NCI-H1417 (cell line): ENCODE results near the gene FAM20B.

Experiments
- DNase-seq, 3 experiments: peaks; one replicate each; lab custom pipeline; 2025; lab: John Stamatoyannopoulos, UW

Gene FAM20B

DNA sequence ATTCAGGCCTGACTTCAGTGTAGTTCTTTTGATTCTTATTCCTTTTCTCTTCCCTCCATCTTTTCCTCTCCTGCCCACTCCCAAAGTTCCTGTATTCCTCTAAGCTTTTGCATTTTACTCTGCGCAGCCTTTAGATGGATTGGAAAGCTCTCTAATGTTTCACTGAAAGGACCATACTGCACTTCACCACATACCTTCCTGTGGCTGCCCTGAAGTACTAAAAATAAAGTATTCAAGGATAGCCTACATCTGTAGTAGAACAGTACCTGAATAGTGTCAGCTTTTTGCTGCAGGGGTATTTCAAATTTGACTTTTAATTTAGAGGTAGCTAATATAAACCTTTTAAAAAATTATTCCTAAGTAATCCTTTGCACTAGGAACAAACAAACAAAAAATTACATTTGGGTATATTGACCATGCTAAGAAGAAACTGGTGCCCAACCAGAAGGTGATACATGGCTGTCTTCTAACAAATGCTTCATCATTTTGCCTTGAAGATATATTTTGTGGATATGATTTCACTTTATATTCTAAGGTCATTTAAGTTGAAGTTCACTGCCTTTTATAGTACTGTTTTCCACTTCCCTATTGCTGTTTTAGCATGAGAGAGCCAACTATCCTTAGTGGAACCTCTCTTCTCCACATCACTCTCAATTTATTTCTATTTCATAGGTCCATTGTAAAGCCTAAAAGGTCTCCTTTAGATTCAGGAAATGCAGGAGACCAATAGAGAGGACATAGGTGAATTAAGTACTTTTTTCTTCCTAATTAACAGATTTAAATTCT lies 22.8 kb downstream of the FAM20B start:
- DNase-seq, result peak in 1 of 3 experiments; percentile 70

DNA sequence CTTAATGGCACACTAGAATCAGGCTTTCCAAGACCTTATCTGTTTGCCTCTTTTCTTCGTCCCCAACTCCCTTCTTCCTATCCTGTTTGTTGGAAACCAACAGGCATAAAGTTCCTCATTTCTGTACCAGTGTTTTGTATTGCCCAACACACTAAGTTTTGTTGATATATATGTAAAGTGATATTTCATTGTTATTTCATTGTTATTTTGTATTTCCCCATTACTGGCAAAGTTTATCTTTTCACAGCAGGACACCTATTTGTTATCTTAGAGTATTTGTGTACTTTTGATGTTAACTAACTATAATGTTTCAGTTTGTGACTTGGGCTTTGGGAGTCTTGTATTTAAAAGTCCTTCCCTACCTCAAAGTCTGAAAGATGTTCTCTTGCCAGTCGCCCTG lies 27.1 kb downstream of the FAM20B start:
- no peak for DNase-seq

DNA sequence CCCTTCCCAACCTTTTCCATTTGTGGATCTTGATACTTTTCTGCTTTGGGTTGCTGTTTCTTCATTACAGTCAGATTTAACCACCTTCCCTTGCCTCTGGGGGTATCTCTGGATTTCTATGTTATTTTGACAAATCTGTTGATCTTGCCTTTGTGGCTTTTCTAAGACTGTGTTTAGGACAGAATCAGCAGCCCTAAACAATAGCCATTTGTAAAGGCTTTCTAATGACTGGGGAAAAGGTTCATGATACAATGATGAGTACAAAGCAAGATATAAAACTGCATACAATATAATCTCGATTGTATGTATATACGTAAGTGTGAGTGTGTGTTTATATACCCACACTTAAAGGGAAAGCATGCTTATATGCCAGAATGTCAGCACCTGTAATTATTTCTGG lies 27.8 kb downstream of the FAM20B start:
- DNase-seq, result no peak

DNA sequence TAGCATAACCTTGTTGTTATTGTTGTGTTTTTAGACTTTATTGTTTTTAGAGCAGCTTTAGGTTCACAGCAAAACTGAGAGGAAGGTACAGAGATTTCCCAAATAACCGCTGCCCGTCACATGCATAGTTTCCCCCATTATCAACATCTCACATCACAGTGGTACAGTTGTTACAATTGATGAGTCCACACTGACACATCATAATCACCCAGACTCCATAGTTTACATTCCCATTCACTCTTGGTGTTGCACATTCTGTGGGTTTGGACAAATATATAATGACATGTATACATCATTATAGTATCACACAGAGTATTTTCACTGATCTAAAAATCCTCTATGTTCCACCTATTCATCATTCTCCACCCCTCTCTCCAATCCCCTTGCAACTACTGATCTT lies 30.2 kb downstream of the FAM20B start:
- no peak for DNase-seq

DNA sequence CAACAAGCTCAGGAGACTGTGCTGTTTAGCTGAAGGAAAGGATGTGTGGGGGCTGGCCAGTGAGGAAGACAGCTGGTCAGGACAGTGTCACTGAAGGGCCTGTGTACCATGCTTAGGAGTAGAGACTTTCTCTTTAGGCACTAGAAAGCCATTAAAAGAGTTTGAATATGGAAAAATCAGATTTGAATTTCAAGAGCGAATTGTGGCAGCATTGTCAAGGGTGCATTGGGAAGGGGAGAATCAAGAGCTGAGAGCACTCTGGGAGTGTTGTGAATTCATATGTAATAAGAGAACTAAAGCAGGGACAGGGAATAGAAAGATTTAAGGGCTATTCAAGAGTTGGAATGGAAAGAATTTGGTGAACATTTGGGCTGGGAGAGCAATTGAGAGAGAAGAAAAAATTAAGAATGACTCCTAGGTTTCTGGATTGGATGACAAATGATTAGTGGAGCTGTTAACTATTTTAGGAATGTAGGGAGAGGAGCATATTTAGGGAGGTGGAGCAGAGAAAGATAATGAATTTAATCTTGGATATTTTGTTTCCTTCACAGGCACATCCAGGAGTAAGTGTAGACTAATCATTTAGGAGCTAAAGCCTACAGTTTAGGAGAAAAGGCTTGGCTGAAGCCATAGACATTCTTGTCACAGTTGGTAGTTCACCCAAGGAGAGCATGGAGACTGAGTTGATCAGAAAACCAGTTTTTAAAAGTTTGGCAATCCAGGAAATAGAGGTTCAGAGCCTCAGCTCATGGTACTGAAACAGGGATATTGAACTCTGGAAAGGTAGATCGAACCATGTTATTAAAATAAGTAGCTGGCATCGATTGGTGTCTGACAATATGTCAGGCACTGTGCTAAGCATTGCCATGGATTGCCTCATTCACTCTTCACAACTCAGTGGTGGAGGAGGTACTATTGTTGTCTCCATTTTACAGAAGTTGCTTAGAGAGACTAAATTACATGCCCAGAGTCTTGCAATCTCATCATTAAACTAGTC lies 33.1 kb downstream of the FAM20B start:
- DNase-seq, result no peak

DNA sequence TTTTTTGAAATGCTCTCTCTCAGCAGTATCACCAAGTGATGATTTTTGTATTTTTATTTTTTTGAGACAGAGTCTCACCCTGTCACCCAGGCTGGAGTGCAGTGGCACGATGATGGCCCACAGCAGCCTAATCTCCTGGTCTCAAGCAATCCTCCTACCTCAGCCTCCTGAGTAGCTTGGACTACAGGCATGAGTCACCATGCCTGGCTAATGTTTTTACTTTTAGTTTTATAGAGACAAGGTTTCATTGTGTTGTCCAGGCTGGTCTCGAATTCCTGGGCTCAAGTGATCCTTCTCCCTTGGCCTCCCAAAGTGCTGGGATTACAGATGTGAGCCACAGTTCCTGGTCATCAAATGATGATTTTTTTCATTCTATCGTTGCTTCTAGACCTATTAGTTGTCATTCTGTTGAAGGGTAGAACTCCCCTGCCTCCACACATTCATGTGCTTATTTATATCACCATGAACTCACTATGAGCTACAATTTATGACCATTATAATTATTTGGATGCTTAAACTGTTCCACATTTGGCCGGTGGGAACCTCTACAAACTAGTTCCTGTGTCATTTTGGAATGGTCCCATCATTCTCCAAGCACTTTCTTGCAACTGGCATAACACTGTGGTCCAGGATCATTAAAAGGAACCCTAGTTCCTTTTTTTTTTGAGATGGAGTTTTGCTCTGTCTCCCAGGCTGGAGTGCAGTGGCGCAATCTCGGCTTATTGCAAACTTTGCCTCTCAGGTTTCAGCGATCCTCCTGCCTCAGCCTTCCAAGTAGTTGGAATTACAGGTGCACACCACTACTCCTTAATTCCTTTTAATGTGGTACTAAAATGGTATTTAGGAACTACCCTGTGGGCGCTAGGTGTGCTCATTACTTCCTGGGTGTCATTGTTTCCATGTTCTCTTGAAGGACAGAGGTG lies 35.9 kb downstream of the FAM20B start:
- no peak for DNase-seq

DNA sequence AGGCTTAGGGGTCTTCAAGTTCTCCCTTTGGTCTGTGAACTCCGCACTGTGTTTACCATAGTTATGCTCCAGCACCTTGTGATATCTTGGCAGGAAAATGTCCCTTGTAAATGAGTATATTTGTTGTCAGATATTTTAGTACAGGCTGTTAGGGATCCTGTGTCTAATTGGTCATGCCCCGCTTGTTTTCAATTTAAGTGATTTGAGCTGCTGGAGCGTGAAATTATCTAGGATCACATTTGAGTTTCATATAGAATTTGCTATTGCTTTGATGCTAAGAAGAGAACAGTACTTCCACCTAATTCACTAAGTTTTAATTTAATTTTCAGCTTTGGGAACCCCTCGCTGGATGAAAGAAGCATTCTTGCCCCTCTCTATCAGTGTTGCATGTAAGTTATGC lies 40.8 kb downstream of the FAM20B start:
- DNase-seq, result peak in 1 of 3 experiments; percentile 34

DNA sequence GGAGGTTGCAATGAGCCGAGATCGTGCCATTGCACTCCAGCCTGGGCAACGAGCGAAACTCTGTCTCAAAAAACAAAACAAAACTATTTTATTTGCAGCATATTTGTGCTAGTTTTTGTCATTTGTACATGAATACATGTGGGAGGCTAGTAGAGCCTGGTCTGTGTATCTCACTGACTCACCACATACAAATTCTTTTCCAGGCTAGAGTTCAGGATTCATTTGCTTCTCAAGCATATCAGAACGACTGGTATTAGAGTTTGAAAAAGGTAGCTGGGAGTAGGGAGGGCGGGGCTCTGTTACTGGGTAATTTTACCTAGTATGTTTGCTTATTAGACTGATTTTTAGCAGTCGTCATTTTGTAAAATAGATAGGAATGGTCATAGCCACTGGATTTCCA lies 51.7 kb downstream of the FAM20B start:
- DNase-seq, result no peak

DNA sequence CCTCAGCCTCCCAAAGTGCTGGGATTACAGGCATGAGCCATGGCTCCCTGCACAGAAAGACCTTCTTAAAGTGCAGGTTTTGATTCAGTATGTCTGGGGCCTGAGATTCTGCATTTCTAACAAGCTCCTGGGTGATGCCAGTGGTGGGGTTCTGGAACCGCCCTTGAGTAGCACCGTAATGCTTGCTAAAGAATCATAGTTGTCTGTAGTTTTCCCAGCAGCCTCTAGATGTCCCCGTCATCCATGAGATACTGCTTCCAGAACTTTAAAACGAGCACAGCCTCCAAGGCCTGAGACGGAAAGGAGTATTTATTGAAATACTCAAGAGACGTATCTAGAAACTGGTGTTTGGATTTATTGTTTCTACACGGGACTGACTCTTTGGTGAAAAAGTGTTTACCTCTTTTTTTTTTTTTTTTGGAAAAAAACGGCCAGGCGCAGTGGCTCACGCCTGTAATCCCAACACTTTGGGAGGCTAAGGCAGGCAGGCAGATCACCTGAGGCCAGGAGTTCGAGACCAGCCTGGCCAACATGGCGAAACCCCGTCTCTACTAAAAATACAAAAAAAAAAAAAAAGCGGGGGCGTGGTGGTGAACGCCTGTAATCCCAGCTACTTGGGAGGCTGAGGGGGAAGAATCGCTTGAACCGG lies 53.5 kb downstream of the FAM20B start:
- peak; percentile 37 to 87 (median 81) for DNase-seq

DNA sequence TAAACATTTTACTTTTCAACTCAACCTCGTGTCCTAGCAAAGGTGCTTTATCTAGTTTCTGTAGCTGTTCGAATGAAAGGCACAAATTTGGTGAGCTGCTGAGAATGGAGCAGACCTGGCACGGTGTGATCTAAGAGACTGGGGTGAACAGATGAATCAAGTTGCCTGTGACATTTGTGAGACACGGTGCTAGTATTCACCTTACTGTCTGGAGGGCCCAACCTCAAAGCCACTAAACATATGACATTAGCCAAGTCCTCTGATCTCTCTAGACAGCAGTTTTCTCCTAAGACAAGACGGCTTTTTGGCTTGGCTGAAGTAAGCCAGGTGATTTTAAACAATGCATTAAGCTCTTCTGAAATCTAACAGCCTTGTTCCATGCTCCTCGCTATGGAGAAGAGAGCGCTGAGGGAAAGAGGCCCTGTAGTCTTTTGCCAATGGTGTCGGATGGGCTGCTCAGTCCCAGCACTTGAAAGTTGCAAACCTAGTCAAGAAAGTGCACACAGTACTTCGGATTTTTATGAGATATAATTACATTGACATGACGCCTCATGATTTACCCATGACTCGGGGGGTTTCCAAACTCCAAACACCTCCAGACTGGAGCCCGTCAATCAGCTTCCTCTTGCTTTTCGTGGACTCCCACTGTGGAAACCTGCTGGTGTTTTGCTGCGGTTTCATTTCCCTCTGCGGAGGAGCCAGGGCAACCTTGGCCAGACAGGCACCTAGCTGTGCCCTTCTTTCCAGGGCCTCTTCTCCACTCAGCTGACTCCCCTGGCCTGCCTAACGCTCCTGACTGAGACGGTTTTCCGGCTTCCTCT lies 55.4 kb downstream of the FAM20B start:
- peak in 2 of 3 experiments; percentile 50 to 53 for DNase-seq

DNA sequence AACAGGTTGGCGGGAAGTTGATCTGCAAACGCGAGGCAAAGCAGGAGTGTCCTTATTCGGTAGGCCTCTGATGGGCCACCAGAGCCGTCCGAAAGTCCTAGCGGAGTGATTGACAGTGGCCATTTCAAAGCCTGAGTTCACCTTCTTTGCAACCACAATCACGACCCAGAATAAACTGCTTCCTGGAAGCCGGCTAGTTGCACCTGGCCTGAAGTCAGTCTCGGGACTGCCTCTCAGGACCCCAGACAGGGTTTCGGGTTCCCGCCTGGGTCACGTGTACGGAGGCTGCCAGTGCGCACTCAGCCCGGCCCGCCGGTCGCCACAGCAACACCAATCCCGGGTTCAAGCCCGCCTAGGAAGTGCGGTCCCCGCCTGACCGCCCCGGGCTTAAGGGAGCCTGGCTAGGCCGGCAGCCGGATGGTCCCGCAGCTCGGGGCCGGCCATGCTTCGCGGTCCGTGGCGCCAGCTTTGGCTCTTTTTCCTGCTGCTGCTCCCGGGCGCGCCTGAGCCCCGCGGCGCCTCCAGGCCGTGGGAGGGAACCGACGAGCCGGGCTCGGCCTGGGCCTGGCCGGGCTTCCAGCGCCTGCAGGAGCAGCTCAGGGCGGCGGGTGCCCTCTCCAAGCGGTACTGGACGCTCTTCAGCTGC lies 56.1 kb downstream of the FAM20B start, which contains the start of gene TOR3A:
TSS of gene TOR3A (plus strand) at position 384 of the 646 bp plus-strand sequence. CDS start at position 443, 59 bp downstream.
- peak; percentile 87 to 96 (median 87) for DNase-seq

DNA sequence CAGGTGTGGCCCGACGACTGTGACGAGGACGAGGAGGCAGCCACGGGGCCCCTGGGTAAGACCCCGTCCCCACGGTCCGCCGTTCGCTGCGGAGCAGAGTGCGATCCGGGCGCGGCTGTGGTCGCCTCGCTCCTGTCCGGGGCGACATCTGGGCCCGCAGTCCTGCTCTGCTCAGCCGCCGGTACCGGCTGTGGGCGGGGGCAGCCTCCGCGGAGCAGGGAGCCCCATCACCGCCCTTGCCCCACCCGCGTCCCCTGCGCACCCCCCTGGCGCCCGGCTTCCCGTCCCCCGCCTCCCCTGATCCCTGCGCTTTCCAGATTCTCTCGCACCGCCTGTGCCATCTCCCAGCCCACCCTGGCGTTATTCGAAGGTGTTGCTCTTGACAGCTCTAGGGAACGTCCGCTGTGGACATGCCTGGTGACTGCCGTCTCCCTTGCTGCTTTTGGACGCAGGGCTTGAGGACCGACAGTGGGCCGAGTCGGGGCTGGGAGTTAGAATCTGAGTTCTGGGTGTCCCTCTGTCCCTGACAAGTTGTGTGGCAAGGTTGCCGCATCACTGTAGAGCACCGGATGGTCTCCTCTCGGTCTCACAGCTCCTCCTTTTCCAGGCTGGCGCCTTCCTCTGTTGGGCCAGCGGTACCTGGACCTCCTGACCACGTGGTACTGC lies 56.8 kb downstream of the FAM20B start:
- DNase-seq, result peak in 2 of 3 experiments; percentile 39 to 58

DNA sequence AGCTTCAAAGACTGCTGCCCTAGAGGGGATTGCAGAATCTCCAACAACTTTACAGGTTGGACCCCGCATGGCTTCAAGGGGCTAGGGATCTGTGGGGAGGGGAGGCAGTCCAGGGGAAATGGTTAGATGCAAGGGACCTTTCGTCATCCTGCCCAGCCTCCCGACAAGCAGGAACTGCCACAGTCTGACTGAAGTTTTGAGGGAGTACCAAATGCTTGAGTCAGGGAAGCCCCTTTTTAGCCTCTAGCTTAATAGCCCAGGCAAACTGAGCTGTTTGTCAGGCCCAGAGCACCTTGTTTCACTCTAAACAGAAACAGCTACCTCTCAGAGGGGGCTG lies 57.3 kb downstream of the FAM20B start:
- peak in 1 of 3 experiments; percentile 40 for DNase-seq

DNA sequence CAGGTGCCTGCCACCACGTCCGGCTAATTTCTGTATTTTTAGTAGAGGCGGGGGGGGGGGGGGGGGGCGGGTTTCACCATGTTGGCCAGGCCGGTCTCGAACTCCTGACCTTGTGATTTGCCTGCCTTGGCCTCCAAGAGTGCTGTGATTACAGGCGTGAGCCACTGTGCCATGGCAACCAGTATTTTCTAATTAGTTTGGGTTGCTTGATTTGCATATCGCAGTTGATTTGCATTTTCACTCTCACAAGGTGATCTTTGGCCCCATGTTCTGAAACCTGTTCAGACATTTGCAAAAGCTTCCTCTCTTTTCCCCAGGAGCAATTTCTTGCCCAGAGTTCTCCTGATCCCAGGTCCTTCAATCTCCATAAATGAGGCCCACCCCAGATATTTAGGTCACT lies 57.8 kb downstream of the FAM20B start:
- no peak for DNase-seq

DNA sequence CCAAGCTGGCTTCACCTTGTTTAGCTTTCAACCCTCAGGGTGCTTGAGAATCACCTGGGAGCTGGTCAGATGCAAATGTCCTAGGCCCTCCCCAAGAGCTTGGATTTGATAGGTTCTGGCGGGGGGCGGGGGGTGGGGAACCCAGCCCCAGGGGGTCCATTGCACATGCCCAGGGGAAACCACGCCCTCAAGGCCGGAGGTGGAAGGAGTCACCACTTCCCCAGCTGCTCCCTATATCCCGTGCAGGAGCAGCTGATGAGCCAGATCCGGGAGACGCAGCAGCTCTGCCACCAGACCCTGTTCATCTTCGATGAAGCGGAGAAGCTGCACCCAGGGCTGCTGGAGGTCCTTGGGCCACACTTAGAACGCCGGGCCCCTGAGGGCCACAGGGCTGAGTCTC lies 62.0 kb downstream of the FAM20B start:
- DNase-seq, result peak; percentile 20 to 36 (median 24)

DNA sequence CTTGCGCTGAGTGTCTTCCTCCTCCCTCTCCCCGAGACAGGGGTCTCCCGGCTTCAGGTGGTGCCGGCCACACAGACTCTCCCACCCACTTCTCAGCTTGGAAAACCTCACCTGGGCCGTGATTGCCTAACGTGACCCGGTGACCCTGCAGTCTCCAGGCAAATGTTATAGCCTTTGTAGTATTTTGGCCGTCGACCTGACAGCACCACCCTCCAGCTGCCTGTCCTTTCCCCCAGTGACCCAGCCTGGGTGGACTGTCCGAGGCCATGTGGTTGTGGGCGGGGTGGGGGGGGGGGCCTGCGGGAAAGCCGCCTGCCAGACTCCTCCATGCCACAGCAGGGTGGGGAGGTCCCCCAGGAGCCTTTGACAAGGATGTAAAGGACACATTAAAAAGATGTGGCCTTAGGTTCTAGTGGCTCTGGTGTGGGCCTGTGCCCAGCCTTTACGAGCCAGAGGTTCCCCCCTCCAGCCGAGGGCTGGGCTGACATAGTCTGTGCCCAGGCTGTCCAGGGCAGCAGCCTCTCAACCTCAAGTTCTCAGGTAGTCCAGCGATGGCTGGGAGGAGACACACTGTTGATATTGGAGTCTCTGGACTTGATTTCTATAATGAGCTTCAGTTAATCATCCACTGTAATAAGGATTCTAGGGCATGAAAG lies 64.3 kb downstream of the FAM20B start:
- DNase-seq, result no peak

DNA sequence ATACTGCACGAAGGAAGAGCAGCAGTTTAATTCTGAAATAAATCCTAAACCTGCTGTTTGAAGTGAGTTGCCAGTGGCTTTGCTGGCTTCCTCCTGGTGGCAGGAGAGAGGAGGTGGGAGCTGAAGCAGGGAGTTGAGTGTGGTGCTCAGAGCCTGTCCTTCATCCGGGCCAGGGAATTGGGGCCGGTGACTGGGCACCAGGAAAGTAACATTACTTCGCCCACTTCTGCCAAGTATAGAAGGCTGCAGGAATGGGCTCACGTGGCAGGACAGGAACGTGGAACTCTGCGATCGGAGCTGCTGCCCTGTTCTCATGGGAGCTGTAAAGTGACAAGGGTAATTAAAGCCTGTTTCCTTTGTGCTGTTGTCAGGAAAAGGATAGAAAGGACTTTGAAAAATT lies 64.8 kb downstream of the FAM20B start:
- no peak for DNase-seq

DNA sequence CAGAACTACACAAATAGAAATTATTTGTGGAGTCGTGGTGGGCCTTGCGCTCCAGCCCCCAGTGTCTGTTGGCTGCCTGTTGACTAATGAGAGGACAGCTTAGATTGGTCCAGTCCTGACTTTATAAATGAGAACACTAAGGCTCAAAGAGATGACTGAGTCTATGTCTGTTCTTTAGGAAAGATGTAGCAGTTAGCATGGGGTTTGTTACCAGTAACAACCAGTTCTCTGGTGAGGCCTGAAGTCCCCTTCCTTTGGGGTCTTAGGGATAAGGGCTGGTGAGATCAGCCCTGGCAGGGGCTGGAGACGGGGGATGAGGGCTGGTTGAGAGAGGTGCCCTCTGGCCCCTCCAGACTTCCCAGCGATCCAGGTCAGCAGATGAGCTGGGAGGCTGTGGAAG lies 65.2 kb downstream of the FAM20B start:
- no peak for DNase-seq

DNA sequence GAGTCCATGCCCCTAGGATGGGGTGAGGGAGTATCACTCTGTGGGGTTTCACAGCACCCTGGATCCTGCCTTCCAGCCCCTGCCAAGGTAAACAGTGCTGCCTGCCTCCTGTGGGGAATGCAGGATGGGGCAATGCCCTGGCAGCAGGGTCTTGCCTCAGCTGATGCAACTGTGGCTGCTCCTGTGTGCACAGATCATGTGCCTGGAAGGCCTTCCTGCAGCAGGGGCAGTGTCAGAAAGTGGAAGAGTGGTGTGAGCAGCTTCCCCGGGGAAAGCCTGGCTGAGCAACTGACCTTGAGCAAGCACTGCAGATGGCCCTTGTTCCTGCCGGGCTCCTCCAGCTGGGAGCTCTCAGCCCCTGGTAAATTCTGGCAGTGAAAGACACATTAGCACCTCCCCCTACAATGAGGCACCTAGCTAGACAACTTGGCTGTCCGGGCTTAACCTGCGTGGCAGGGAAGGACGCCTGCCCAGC lies 66.0 kb downstream of the FAM20B start:
- DNase-seq, result no peak
